Stimulated activated CD8-positive, alpha-beta memory T cell treated with anti-CD3 and anti-CD28 coated beads, Interleukin-2, amount 100 ng/mL, for 1 hour (primary cell): Measurements from ENCODE around the gene MALT1.
A peak's percentile ranks its signal among the peaks of the same experiment; 100 is the strongest.
"Not testable (repeated sequence)": the region's sequence is repeated elsewhere in the genome, so short reads cannot be mapped to it uniquely, and the experiment has no call there.

ENCODE experiments used
- DNase-seq, 2 donors: peaks; one replicate each; pipeline ENCODE4 v3.0.0-alpha.2; 2020; ENCODE audit warnings: low read depth in 2 of 2

The MALT1 gene

GRCh38 chr18:58671111-58671631 lies at the start of gene MALT1:
Gene MALT1 (plus strand): TSS chr18:58671465. CDS start chr18:58671644, 179 bp downstream.
- DNase-seq: peak; percentile 95 to 96

- DNase-seq: no peak
Measured at GRCh38 chr18:58624011-58624410, 47.3 kb upstream of the MALT1 start.

GRCh38 chr18:58625839-58626238 lies 45.4 kb upstream of the MALT1 start:
- DNase-seq: no peak

- no peak for DNase-seq
Measured at GRCh38 chr18:58630071-58630470, 41.2 kb upstream of the MALT1 start.

GRCh38 chr18:58631301-58631700 lies 40.0 kb upstream of the MALT1 start:
- no peak for DNase-seq

- no peak for DNase-seq
Measured at GRCh38 chr18:58632552-58632951, 38.7 kb upstream of the MALT1 start.

GRCh38 chr18:58633874-58634273 lies 37.4 kb upstream of the MALT1 start:
- DNase-seq: no peak

- no peak for DNase-seq
Measured at GRCh38 chr18:58635891-58636290, 35.4 kb upstream of the MALT1 start.

GRCh38 chr18:58637197-58637596 lies 34.1 kb upstream of the MALT1 start:
- no peak for DNase-seq

- DNase-seq: no peak
Measured at GRCh38 chr18:58637946-58638345, 33.3 kb upstream of the MALT1 start.

- no peak for DNase-seq
Measured at GRCh38 chr18:58638441-58638840, 32.8 kb upstream of the MALT1 start.

GRCh38 chr18:58639237-58639636 lies 32.0 kb upstream of the MALT1 start:
- DNase-seq: no peak

GRCh38 chr18:58639751-58640427 lies 31.4 kb upstream of the MALT1 start:
- no peak for DNase-seq

GRCh38 chr18:58640428-58640805 lies 30.8 kb upstream of the MALT1 start:
- no peak for DNase-seq

GRCh38 chr18:58640891-58641610 lies 30.2 kb upstream of the MALT1 start:
- DNase-seq: no peak

- not testable (repeated sequence) for DNase-seq
Measured at GRCh38 chr18:58643557-58643956, 27.7 kb upstream of the MALT1 start.

GRCh38 chr18:58645398-58645797 lies 25.9 kb upstream of the MALT1 start:
- no peak for DNase-seq

GRCh38 chr18:58646334-58646862 lies 24.9 kb upstream of the MALT1 start:
- no peak for DNase-seq

GRCh38 chr18:58649966-58650816 lies 21.1 kb upstream of the MALT1 start:
- no peak for DNase-seq

GRCh38 chr18:58650830-58651229 lies 20.4 kb upstream of the MALT1 start:
- not testable (repeated sequence) for DNase-seq

- DNase-seq: not testable (repeated sequence)
Measured at GRCh38 chr18:58653144-58653722, 18.0 kb upstream of the MALT1 start.
